ENCODE measurements around the gene CAMK2N1.

Gene CAMK2N1

DNA sequence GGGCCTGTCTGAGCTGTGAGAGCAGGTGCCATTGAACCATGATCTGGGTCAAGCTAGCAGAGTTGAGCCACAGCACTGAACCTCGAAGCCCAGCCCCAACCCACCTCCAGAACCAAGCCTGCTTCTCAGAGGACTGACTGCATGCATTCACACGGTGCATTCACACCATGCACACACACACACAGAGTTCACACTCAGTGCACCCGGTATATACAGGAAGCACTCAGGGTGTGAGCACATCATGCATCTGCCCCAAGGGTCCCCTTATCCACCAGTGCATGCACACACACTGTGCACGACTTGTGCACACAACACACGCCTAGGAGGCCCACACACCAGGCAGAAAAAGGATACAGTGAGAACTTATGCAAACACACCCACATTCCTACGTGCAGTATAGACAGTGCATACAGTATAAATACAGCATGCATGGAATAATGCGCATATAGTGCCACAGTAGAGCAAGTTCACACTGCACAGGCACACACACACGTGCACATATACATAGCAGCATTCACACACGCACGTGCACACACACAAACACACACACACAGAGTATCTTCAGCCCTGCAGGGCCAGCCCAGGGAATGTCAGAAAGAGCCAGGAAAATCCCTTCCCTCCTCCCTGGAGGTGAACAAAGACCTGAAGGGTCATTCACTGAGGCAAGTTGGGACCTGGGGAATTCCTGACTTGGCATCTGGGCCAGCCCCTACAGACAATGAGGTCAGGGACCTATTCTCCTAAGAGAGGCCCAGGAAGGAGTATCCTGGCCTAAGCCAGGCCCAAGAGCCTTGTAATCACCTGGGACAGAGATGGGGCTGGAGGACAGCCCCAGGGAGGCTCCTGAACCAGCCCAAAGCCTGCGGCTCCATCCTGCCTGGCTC is 42.1 kb downstream of the CAMK2N1 start:
- no peak for DNase-seq (ENCODE audit: low read depth)

DNA sequence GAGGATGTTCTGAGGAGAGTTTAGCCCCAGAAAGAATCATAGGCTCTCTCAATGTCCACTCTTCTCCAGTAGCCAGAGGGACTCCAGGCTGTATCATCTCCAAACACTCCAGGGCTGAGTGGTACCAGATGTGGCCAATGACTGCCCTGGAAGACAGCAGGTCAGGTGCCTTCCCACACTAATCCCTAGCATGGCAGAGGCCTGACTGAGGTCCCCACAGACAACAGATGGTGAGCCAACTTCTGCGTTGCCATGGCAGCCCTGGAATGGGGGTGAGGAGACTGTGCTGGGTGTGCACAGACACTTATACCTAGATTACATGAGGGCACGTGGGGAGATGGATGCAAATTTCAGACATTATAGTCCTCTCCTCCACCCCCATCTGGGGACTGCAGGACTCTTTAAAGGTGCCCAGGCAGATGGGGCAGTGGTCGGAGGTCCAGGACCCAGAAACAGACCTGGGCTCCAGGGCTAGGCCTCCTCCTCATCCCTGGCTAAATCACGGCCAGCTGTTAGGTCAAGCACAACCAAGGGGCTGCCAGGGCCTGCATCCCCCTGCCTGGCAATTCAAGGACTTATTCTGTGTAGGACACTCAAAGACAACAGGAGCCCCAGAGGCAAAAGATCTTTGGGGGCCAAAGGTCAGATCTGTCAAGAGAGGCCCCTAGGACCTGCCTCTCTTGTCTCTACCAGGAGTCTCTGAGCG is 42.9 kb downstream of the CAMK2N1 start:
- DNase-seq (ENCODE audit: low read depth): no peak

DNA sequence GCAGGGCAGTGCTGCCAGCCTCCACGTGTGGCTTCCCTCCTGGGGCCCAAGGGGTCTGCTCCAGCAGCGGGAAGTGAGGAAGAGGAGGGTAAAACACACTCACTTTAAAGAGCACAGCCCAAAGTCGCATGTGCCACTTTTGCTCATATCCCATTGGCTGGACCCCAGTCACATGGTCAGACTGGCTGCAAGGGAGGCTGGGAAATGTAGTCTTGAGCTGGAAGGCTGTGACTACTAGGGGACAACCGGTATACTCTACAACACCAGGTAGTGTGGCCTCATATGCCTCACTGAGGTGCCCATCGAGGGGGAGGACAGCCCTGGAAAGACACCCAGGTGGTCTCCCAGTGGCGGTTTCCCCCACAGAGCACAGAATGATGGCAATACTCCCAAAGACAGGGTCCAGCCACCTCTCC is 45.2 kb downstream of the CAMK2N1 start:
- no peak for DNase-seq (ENCODE audit: low read depth)

DNA sequence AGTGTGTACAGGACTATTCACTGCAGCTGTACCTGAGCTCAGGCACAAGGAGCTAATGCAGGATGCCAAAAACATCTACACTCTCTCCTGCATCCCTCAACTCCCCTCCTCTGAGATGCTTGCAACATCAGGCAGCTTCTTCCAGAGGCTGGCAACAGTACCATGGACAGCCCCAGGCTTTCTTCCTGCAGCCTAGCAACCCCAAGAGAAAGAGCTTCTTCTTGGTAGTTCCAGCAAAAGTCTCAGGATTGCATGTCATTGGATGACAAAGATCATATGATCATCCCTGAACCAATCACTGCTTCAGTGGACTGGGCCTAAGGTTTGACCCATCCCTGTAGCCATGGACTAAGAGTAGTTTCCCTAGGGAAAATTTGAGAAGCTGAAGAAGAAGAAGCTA is 46.7 kb downstream of the CAMK2N1 start:
- DNase-seq (ENCODE audit: low read depth): no peak

DNA sequence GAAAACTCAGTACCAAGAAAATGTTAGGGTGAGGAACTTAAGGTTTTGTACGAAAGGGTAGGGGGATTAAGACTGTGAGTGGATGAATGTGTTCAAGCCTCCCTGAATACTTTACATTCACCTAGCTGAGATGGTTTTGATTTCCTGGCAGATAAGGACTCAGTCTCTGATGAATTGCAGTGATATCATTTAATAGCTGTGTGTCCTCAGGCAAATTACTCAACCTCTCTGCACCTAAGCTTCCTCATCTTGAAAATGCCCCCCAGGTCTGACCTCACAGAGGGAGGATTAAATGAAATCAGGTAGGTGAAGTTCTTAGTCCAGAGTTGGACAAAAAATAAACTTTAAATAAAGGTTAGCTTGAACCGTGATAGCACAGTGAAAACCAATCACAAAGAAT is 48.4 kb downstream of the CAMK2N1 start:
- DNase-seq (ENCODE audit: low read depth): no peak

DNA sequence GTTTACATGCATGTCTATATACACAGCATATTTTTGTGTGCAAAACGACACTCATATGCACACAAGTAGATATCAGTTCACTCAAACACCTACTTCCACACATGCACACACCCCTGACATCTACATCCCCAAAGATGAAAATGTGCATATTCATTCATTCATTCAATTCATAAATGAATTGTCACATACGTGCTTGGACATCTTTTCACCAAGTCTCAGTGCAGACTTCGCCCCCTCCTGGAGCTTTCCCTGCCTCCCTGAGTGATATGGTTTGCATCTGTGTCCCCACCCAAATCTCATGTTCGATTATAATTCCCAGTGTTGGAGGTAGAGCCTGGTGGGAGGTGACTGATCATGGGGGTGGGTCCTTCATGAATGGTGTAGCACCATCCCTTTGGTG is 53.1 kb downstream of the CAMK2N1 start:
- DNase-seq (ENCODE audit: low read depth): no peak

Measured in activated T-cell treated with anti-CD3 and anti-CD28 coated beads for 1 hour (primary cell).